Fibroblast of skin of right quadriceps (primary cell): ENCODE measurements around the gene TAF5.
A peak's percentile ranks its signal among the peaks of the same experiment; 100 is the strongest.
"Not testable (repeated sequence)": the region's sequence is repeated elsewhere in the genome, so short reads cannot be mapped to it uniquely, and the experiment has no call there.

ENCODE experiments used
- DNase-seq: peaks from one replicate; pipeline ENCODE4 v3.0.0-alpha.2; 2013

The TAF5 gene

GRCh38 chr10:103367782-103368518, at the start of gene TAF5:
TSS of gene TAF5 (plus strand) at chr10:103367976. CDS start at chr10:103367990, 14 bp downstream.
- peak; percentile 96 for DNase-seq

- DNase-seq, result no peak
These were observed 39.9 kb upstream of the TAF5 start for GRCh38 chr10:103327906-103328305.

GRCh38 chr10:103333934-103334520, 33.7 kb upstream of the TAF5 start:
- DNase-seq, result peak; percentile 8

- no peak for DNase-seq
These were observed 33.2 kb upstream of the TAF5 start for GRCh38 chr10:103334567-103334966.

GRCh38 chr10:103336370-103336769, 31.4 kb upstream of the TAF5 start:
- DNase-seq, result no peak

- DNase-seq, result no peak
These were observed 17.6 kb upstream of the TAF5 start for GRCh38 chr10:103350175-103350516.

GRCh38 chr10:103350517-103351260, 17.1 kb upstream of the TAF5 start, which contains the start of gene PCGF6:
TSS of gene PCGF6 (minus strand) at chr10:103351140. CDS start at chr10:103351066, 74 bp downstream.
- peak; percentile 85 for DNase-seq

GRCh38 chr10:103353281-103353680, 14.5 kb upstream of the TAF5 start:
- DNase-seq, result no peak

GRCh38 chr10:103354567-103354966, 13.2 kb upstream of the TAF5 start:
- not testable (repeated sequence) for DNase-seq

- DNase-seq, result no peak
These were observed 11.7 kb upstream of the TAF5 start for GRCh38 chr10:103355906-103356599.

GRCh38 chr10:103359493-103359892, 8.3 kb upstream of the TAF5 start:
- DNase-seq, result not testable (repeated sequence)

- not testable (repeated sequence) for DNase-seq
These were observed 7.0 kb upstream of the TAF5 start for GRCh38 chr10:103360791-103361190.

GRCh38 chr10:103367379-103367781, 396 bp upstream of the TAF5 start:
- DNase-seq, result no peak

- DNase-seq, result no peak
These were observed 5.8 kb downstream of the TAF5 start for GRCh38 chr10:103373544-103373943.

GRCh38 chr10:103374263-103374662, 6.5 kb downstream of the TAF5 start:
- DNase-seq, result no peak

GRCh38 chr10:103382769-103383168, 15.0 kb downstream of the TAF5 start:
- no peak for DNase-seq

- no peak for DNase-seq
These were observed 26.4 kb downstream of the TAF5 start for GRCh38 chr10:103394180-103394579.

GRCh38 chr10:103395754-103396066, 27.9 kb downstream of the TAF5 start:
- no peak for DNase-seq

GRCh38 chr10:103396067-103396788, 28.5 kb downstream of the TAF5 start, which contains the start of the genes ATP5MK and PDCD11:
TSS of gene ATP5MK (minus strand) at chr10:103396475. CDS start at chr10:103392457, 4,018 bp downstream.
TSS of gene PDCD11 (plus strand) at chr10:103396626. CDS start at chr10:103398427, 1,801 bp downstream.
- peak; percentile 97 for DNase-seq

GRCh38 chr10:103396789-103397087, 29.0 kb downstream of the TAF5 start:
- DNase-seq, result no peak

- DNase-seq, result no peak
These were observed 29.5 kb downstream of the TAF5 start for GRCh38 chr10:103397191-103397825.

GRCh38 chr10:103413564-103413963, 45.8 kb downstream of the TAF5 start:
- no peak for DNase-seq
